CD4-positive, alpha-beta T cell treated with Interleukin-17A for 4 hours (primary cell): ENCODE data around the gene PHKA1.
"Not testable (repeated sequence)": the region's sequence is repeated elsewhere in the genome, so short reads cannot be mapped to it uniquely, and the experiment has no call there.

ENCODE experiments used
- DNase-seq: peaks from one replicate; pipeline ENCODE4 v3.0.0-alpha.2; 2020; ENCODE audit warnings: mixed read lengths

Gene PHKA1

DNA sequence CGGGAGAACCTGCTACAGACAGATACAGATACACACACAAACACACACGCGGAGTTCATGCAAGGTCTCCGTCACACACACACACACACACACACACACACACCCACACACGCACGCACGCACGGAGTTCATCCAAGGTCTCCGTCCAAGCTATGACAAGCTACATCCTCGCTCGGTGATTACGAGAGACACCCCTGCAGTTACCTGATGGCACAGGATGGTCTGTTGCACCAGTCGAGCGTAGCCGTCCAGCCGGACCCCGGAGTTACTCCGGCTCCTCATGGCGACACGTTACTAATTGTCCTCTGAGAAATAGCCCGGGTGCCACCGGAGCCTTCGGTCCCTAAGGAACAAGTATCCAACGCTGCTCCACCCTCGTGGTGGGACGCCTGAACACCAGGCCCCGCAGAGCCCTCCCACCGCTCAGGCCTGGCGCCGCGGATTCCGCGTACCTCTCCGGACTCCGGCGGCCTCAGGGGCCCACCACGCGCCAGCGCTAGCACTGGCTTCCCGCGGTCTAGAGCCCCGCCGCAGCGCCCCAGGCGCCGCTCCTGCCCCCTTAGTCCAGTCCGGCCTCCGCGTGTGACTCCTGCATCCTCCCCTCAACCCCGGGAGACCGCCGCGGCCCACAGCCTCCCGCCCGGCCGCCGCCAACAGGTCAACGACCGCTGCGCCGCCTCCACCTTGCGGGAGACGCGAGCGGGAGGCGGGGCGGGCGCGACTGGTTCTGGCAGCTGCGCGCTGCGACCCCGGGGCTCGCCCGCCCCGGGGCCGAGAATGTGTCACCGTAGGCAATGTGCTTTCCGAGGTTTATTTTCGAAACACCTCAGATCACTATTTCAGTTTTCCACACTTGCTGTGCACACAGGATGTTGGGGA is at the start of gene PHKA1:
PHKA1 (minus strand) TSS at position 708 of the 879 bp plus-strand sequence; CDS start at position 282, 426 bp downstream.
- DNase-seq: peak; percentile 18

DNA sequence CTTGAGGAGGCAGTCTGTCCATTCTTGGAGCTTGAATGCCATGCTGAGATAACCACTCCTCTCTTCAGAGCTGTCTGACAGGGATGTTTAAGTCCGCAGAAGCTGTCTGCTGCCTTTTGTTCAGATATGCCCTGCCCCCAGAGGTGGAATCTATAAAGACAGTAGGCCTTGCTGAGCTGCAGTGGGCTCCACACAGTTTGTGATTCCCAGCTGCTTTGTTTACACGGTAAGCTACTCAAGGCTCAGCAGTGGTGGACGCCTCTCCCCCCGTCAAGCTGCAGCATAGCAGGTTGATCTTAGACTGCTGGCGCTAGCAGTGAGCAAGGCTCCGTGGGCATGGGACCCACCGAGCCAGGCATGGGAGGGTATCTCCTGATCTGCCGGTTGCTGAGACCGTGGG is 46.3 kb upstream of the PHKA1 start:
- DNase-seq: not testable (repeated sequence)

DNA sequence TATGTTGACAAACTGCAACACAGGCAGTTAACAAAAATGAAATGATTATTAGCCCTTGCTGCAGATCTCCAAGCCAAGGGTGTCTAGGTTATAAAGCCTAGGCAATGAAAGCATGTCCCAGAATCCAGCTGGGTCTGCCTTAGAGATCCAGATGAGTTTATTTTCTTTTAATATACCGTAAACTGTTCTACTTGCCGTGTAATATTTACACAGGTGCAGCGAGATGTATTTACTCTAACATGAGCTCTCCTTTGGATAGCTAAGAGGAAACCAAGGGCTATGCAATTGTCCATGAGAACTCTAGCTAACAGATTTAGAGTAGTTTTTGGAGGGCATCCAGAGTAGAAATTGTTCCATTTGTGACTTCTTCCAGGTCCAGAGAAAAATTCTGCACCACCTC is 34.4 kb upstream of the PHKA1 start:
- DNase-seq: not testable (repeated sequence)

DNA sequence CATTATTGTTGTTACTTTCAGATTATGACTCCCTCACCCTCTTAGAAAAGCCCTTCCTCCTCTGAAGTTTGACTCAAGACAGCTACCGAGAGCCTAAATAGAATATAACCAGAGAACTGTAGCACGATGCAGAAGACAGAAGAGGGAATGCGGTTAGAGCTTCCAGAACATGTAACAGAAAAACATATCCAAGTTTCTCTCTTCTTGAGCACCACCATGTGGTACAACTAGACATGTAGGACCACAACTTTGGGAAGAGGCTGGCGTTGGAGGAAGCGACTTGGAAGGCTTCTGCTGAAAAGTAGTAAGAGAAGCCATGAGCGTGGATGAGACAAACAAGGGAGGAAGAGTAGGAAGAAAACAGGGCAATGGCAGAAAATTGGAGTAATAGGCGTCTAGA is 31.4 kb upstream of the PHKA1 start:
- DNase-seq: not testable (repeated sequence)

DNA sequence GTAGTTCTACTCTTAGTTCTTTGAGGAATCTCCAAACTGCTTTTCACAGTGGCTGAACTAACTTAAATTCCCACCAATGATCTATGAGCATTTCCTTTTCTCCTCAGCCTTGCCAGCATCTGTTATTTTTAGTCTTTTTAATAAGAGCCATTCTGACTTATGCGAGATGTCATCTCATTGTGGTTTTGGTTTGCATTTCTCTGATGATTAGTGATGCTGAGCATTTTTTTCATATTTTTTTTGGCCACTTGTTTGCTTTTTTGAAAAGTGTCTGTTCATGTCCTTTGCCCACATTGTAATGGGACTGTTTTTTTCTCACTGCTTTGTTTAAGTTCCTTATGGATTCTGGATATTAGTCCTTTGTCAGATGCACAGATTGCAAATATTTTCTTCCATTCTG is 21.5 kb upstream of the PHKA1 start:
- DNase-seq: no peak

DNA sequence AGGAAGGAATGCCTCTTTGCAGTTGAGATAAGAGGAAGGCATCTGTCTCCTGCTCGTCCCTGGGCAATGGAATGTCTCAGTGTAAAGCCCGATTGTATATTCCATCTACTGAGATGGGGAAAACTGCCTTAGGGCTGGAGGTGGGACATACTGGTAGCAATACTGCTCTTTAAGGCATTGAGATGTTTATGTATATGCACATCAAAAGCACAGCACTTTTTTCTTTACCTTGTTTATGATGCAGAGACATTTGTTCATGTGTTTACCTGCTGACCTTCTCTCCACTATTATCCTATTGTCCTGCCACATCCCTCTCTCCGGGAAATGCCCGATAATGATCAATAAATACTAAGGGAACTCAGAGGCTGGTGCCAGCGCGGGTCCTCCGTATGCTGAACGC is 19.5 kb upstream of the PHKA1 start:
- not testable (repeated sequence) for DNase-seq

DNA sequence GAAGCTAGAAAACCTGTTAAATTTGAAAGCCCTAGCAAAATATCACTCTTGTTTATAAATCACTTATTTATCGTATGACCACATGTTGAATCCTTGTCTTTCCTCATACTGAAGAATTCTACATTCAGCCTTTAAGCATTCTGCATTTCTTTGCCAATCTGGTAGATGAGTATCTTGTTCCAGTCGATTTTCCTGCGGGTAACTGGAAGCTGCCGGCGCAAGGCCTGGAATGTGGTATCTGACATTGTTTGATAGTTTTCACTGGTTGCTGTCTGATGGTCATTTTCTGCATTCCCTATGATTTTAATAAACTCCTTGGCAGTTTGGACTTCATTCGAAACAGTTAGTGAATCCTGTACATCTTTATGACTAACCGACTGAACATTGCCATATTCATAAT is 13.7 kb upstream of the PHKA1 start:
- no peak for DNase-seq

DNA sequence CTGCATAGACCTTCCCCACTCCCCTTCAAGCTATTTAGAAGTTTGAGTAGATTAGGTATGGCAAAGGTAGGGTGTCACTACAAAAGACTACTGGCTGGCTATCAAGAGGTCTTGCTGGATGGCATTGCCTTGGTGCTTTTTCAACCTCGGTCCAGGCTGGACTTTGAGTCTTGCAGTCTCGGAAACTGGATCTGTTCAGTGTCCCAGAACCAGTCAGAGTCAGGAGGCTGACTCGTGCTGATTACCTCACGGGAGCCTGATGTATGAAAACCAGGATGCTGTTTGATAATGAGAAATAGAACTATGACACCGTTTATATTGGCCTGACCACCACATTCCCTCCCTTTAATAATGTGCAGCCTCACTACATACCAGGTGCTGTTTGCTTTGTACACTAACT is 2.7 kb upstream of the PHKA1 start:
- no peak for DNase-seq

DNA sequence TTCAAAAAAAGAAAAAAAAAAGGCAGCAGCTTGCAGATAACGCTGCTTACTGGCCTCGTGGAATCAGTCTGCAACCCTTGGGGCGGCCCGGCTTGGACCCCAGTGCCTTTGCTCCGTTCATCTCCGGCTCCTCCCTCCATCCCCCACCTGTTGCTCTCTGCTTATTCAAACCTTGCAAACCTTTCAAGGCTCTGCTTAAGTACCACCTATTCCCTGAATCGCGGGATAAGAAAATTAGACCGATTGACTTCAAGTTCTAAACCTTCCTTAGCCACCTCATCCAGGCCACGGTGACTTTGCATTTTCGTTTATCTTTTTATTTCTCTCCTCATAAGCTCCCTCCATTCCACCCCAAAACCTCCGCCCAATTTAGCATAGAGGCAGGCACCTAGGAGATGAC is 1.4 kb upstream of the PHKA1 start:
- DNase-seq: no peak

DNA sequence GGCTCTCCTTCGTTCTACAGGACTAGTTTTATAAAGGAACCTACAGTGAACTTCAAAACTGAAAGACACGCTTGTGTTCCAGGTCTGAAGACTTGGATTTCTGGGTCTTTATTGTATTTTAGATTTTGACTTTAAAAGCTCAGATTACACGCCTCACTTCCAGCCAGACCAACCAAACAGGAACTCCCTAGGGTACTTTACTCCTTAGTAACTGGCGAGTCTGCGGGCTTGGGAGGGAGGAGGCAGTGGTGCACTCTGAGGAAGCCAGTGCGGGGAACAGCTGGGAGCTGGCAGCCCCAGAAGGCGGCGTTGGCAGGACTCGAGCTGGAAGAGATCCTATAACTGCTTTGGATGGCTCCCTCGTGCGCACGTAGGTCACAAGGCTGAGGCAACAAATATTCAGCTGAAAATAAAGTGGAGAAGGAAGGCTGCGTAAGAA is 391 bp upstream of the PHKA1 start:
- DNase-seq: no peak

DNA sequence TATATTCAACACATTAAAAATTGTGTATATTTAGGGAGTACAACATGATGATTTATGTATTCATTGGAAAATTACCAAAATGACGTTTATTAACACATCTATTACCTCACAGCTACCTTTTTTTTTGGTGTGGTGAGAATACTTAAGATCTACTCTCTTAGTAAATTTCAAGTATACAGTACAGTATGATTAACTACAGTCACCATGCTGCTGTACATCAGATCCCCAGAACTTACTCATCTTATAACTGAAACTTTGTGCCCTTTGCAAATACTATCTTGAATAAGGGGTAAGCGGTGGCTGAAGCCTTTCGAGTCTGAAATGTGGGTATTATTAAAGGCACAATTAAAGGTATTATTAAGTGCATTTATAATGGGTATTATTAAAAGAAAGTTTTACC is 976 bp downstream of the PHKA1 start:
- DNase-seq: no peak

DNA sequence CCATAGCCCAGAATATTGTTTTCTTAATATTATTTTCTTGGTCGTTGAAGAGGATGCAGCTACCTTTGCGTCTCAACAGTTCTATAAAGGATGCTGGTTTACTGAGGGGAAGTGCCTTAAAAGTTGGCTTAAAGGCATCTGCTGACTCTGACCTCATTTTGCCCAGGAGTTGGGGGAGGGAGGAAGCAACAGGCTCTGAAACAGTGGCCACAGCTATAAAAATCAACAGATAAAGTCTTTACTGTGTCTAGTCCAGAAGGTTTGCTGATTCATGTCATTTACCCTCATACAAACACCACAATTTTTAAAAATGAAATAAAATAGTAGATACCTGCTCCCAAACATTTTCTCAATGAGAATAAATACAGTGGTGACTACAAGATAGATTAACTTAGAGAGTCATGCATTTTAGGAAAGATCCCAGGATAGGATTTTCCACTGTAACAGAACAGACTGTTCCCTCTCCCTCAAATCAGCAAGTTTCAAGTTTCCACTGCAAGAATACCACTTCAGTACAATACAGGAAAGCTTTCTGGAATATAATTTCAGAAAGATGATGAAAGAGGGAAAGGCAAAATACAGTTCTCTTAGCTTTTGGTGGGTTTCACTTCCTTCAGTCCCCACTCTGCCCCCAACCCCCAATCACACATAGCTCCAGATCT is 1.9 kb downstream of the PHKA1 start:
- DNase-seq: no peak

DNA sequence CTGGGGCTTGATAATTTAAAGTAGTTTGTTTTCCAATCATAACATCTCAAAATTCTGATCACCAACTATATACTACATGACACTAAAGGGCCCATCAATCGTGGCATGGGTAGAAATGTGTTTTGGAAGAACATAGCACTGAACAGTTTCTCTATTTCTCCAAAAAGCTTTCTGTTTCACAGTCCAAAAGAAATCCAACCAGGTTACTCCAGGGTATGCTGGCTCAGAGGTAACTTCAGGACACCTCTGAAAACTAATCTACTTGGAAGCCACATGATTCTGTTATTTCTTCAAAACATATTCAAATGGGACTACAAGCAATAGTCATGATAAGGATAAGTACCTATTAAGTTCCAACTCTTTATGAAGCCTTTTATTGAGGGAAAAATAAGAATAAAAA is 8.3 kb downstream of the PHKA1 start:
- no peak for DNase-seq

DNA sequence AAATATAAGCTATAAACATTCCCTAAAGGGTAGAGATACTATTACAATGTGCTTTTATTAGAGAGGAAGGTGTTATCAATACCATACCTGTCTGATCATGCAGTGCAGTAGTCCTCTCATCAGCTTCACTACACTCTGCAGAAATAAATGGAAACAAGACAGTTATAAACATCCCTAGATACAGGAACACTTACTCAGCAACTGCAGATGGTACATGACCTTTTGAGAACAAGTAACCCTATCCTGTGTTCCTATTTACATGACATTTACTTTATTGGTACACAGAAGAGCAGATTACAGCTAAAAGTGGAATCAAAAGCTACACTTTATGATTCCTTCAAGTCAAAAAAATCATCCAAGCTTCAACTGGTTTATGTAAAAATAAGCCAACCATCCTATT is 9.0 kb downstream of the PHKA1 start:
- no peak for DNase-seq

DNA sequence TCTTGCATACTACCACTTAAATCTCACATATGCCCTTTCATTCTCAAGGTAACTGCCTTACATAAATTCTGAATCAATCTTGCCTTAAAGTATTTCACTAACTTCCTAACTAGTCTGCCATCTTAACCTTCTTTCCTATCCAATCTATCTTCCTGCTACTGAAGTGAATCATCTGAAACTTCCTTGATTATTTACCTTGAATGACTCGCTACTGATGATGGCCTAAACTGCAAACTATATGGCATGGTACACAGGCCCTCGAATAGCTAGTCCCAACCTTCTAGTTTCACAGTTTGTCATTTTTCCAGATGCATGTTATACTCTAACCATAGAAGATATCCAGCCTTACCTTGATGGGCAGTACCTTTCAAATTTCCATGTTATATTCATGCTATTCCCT is 19.9 kb downstream of the PHKA1 start:
- DNase-seq: no peak

DNA sequence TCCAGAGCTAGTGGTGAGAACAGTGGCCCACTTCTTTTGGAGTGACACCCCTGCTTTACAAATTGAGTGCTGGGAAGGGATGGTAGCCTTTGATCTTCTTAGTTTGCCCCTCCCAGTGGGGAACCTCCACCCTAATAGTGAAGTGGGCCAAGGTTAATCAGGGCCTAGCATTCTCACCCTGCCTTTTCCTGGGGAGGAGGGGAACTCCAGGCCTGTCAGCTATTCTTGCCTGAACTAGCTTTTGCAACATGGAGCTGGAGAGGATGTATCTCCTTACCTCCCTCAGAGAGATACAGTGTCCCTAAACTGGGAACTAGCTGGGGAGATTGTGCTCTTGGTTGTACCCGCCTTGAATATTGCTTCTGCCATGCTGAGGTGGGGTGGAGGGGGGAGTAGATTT is 20.6 kb downstream of the PHKA1 start:
- no peak for DNase-seq

DNA sequence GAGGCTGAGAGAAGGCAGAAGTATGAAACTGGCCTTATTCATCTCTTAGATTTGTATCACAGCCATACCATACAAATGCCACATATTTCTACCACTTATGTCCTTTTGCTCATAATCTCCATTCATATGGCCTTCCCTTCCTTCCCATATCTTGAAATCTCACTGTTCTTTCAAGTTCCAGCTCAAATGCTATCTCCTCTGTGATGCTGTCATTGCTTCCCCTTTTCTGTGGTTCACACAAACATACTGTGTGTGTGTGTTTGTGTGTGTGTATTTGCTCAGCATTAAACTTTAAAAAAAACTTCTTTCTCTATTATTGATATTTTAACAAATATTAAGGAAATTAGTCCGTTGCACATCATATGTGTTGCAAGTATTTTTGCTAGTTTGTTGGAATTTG is 26.7 kb downstream of the PHKA1 start:
- DNase-seq: no peak

DNA sequence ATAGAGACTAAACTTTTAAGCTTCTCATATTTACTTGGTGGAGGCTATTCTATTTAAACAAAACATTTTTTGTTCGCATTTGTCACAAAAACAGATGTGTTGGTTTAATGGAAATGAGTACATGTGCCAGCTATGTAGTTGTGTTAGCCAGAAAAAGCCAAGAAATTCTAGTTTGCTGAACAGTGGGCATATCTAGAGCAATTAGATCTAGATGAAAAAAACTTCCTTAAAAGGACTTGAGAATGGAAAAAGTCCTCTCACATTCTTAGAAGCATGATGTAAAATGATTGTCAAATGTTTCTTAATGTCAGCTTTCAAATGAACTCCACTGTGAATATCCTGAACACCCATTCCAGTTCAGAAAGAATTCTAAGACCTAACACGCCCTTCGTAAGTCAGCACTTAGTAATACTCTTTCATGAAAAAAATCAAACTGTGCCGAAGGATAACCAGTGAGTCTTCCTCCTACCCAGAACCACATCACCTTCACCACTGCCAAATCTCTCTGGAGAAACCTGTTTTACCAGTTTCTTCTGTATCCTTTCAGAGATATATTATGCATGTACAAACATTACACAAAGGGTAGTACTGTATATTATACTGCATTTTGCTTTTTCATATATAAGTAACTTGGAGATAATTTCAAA is 28.2 kb downstream of the PHKA1 start:
- no peak for DNase-seq

DNA sequence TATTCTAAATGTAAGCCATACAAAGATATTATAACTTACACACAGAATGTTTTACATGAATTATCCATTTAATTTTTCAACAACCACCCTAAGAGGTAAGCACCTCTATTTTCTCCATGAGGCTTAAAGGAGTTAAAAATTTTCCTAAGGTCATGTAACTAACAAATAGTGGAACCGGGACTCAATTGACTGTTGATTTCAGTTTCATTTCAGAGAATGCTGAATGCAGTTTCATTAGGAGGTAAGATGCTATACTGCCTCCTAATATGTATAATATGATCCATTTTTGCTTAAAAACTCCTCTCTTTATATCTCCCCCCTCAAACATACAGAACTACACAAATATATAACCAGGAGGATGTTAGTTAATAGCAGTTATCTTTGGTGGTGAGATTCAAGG is 29.1 kb downstream of the PHKA1 start:
- DNase-seq: no peak

DNA sequence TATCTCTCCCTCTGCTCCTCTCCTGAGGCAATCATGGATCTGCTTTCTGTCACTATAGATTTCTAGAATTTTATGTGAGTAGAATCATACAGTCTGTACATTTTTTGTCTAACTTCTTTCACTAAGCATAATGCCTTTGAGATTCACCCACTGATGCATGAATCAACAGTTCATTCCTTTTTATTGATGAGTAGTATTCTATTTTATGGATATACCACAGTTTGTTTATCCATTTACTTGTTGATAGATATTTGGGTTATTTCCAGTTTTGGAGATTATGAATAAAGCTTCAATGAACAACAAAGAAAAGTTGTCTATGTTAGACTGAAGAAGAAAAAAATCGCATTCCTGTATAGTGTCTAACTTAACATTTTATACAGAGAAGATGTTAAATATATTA is 30.5 kb downstream of the PHKA1 start:
- no peak for DNase-seq

DNA sequence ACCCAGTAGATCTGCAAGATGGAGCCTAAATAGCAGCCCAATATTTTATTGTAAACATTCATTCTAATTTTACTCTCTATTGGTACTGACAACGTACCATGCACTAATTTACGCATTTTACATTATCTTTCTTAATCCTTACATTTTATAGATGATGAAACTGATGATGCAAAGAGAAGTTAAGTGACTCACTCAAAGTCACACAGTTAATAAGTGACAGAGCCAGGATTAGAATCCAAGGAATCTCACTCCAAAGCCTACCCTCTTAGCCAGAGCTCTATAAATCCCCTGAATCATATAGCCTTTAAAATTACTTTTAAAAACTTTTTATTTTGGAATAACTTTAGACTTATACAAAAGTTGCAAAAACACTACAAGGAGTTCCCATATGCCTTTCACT is 37.6 kb downstream of the PHKA1 start:
- DNase-seq: no peak

DNA sequence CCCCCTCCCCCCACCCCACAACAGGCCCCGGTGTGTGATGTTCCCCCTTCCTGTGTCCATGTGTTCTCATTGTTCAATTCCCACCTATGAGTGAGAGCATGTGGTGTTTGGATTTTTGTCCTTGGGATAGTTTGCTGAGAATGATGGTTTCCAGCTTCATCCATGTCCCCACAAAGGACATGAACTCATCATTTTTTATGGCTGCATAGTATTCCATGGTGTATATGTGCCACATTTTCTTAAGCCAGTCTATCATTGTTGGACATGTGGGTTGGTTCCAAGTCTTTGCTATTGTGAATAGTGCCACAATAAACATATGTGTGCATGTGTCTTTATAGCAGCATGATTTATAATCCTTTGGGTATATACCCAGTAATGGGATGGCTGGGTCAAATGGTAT is 40.2 kb downstream of the PHKA1 start:
- not testable (repeated sequence) for DNase-seq

DNA sequence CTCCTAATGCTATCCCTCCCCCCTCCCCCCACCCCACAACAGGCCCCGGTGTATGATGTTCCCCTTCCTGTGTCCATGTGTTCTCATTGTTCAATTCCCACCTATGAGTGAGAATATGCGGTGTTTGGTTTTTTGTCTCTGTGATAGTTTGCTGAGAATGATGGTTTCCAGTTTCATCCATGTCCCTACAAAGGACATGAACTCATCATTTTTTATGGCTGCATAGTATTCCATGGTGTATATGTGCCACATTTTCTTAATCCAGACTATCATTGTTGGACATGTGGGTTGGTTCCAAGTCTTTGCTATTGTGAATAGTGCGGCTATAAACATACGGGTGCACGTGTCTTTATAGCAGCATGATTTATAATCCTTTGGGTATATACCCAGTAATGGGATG is 44.6 kb downstream of the PHKA1 start:
- DNase-seq: not testable (repeated sequence)

DNA sequence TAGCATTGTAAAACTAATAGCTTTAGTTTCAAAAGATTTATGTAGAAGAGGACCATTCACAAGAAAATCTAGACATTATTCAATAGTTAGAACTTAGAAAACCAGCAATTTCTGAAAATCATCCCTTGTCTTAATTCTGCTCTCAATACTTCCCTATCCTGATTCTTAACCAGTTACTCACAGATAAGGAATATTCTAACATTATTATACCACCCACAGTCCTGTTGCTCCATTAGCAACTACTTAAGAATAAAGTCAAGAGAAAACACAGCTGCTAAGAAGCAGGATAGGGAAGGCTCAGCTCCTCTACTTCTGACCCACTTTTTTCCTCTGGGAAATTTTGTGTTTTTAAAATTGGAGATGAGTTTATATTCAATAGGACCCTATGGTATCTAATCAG is 47.7 kb downstream of the PHKA1 start:
- no peak for DNase-seq
